ENCODE data around the gene SLC6A16.
"Not testable (repeated sequence)": the region's sequence is repeated elsewhere in the genome, so short reads cannot be mapped to it uniquely, and the experiment has no call there.

The SLC6A16 gene

GRCh38 chr19:49324801-49325576 lies at the start of gene SLC6A16:
SLC6A16 (minus strand) TSS chr19:49325191; CDS start chr19:49311347, 13,844 bp downstream.
- no peak for DNase-seq (ENCODE audit: low spot score)

DNA sequence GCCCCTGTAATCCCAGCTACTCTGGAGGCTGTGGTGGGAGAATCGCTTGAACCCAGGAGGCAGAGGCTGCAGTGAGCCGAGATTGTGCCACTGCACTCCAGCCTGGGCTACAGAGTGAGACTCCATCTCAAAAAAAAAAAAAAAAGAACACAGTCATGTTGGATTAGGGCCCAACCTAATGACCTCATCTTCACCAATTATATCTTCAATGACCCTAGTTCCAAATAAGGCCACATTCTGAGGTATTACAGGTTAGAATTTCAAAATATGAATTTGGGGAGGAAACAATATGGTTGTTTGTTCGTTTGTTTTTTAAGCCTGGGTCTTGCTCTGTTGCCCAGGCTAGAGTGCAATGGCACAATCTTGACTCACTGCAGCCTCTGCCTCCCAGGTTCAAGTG lies 48.2 kb upstream of the SLC6A16 start:
- DNase-seq (ENCODE audit: low spot score): not testable (repeated sequence)

- no peak for DNase-seq (ENCODE audit: low spot score)
Observed at GRCh38 chr19:49371184-49371583, 46.2 kb upstream of the SLC6A16 start.

GRCh38 chr19:49368711-49369358 lies 43.8 kb upstream of the SLC6A16 start:
- no peak for DNase-seq (ENCODE audit: low spot score)

DNA sequence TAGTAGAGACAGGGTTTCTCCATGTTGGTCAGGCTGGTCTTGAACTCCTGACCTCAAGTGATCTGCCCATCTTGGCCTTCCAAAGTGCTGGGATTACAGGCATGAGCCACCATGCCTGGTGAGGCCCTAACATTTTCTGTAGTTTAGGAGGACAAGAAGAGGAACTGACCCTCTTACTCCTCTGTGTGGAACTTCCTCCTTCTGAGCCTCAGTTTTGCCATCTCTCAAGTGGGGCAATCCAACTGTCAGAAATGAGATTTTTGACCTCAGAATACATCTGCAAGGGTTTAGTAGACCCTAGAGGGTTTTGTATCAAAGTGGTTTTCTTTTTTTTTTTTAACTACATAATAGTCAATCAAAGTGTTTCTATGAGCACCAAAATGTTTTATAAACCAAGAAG lies 41.1 kb upstream of the SLC6A16 start:
- DNase-seq (ENCODE audit: low spot score): no peak

DNA sequence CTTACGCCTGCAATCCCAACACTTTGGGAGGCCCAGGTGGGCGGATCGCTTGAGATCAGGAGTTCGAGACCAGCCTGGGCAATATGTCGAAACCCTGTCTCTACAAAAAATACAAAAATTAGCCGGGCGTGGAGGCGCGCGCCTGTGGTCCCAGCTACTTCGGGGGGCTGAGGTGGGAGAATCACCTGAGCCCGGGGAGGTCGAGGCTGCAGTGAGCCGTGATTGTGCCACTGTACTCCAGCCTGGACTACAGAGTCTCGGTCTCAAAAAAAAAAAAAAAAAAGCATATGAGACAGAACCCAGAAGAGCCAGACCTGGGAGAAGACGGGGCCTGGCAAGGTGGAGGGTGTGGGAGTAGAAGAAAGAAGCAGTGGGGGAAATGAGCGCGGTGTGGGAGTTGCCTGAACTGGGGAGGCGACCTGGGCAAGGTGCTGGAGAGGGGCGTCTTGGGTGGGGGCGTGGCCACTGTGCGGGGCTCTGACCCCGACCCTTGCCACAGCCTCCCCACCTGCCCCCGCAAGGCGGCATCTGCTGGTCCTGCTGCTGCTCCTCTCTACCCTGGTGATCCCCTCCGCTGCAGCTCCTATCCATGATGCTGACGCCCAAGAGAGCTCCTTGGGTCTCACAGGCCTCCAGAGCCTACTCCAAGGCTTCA lies 39.2 kb upstream of the SLC6A16 start:
- no peak for DNase-seq (ENCODE audit: low spot score)

- DNase-seq (ENCODE audit: low spot score): peak; percentile 99
Observed at GRCh38 chr19:49363268-49364082, 38.5 kb upstream of the SLC6A16 start, which contains the start of gene DKKL1. DKKL1 (plus strand) TSS chr19:49363877; CDS start chr19:49363999, 122 bp downstream.

DNA sequence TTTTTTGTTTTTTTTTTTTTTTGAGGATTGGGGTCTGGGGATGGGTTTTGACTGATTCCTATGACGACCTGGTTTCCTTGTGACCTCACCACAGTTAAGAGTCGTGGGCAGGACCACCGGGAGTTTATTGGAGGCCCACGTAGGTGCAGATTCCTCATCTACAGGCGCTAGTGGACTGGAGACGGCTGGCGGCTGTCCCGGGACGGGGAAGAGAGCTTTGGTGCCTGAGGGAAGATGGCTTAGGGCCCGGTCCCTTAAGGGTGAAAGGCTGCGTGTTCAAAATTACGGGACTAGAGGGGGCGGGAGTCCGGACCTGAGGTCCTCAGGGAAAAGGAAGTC lies 37.9 kb upstream of the SLC6A16 start:
- DNase-seq (ENCODE audit: low spot score): peak; percentile 38

- DNase-seq (ENCODE audit: low spot score): peak; percentile 74
Observed at GRCh38 chr19:49362048-49362928, 37.3 kb upstream of the SLC6A16 start, which contains the start of gene TEAD2. TEAD2 (minus strand) TSS chr19:49362416; CDS start chr19:49360075, 2,341 bp downstream.

- peak; percentile 88 for DNase-seq (ENCODE audit: low spot score)
Observed at GRCh38 chr19:49361438-49362047, 36.6 kb upstream of the SLC6A16 start.

- no peak for DNase-seq (ENCODE audit: low spot score)
Observed at GRCh38 chr19:49359851-49360820, 35.1 kb upstream of the SLC6A16 start.

GRCh38 chr19:49357186-49357585 lies 32.2 kb upstream of the SLC6A16 start:
- DNase-seq (ENCODE audit: low spot score): no peak

DNA sequence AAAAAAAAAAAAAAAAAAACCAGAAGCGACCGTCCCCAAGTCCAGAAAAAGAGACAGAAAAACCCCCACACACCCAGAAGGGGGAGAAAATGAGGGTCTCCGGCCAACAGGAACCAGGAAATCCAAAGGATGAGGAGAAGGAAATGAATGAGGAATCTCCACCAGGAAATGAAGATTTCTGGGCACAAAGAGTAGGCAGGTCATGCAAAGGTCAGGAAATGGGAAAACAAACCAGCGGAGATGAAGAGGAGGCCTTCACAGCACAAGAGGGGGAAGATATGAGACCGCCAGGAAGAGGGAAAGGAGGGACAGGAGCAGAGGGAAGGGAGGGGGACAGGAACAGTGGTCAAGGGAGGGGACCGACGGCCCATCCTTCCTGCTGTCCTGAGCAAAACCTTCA lies 31.4 kb upstream of the SLC6A16 start:
- DNase-seq (ENCODE audit: low spot score): no peak

- DNase-seq (ENCODE audit: low spot score): no peak
Observed at GRCh38 chr19:49355909-49356353, 30.9 kb upstream of the SLC6A16 start.

GRCh38 chr19:49349567-49349966 lies 24.6 kb upstream of the SLC6A16 start:
- DNase-seq (ENCODE audit: low spot score): no peak

- no peak for DNase-seq (ENCODE audit: low spot score)
Observed at GRCh38 chr19:49348305-49349189, 23.6 kb upstream of the SLC6A16 start.

DNA sequence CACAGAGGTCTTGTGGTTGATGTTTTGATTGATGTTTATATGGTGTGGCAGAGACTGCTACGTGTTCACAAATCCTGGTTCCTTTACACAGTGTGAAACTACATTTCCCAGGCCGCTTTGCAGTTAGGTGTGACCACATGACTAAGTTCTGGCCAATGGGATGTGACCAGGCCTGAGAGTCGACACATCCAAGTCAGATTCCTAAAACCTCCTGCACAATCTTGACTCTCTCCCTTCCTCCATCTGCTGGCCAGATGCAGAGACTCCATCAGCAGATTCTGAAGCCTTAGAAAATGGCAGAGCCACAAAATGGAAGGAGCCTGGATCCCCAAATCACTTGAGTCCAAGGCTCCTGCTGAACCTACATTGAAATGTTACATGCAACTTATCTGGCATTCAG lies 22.8 kb upstream of the SLC6A16 start:
- DNase-seq (ENCODE audit: low spot score): peak; percentile 87

- DNase-seq (ENCODE audit: low spot score): no peak
Observed at GRCh38 chr19:49347191-49347590, 22.2 kb upstream of the SLC6A16 start.
